H9 (cell line): ENCODE data around the gene CACNA2D3. TPM values are rescaled to one million over a fixed set of nuclear protein-coding genes. Genes with fewer than 3 reads are reported as not detected.

Experiments
- DNase-seq: peaks from one replicate; pipeline ENCODE4 v3.0.0-alpha.2; 2017
- H2AFZ ChIP-seq: one replicate; pipeline ENCODE4 v1.6.1; 2013; ENCODE audit warnings: mild to moderate bottlenecking, low read length, control low read depth, moderate library complexity
- H2AK5ac ChIP-seq: 2 replicates; pipeline ENCODE4 v1.6.1; 2013; ENCODE audit warnings: low read length, control low read depth, mixed read lengths; ENCODE audit not compliant: insufficient read length
- H2BK120ac ChIP-seq: one replicate; pipeline ENCODE4 v1.6.1; 2013; ENCODE audit warnings: low read depth, mild to moderate bottlenecking, low read length, control low read depth, inconsistent platforms; ENCODE audit not compliant: poor library complexity, severe bottlenecking
- H2BK12ac ChIP-seq: 2 replicates; pipeline ENCODE4 v1.6.1; 2013; ENCODE audit warnings: low read length, control low read depth, mixed read lengths, low read depth; ENCODE audit not compliant: insufficient read length
- H2BK15ac ChIP-seq: 2 replicates; pipeline ENCODE4 v1.6.1; 2013; ENCODE audit warnings: low read depth, low read length, control low read depth
- H2BK20ac ChIP-seq: one replicate; pipeline ENCODE4 v1.6.1; 2013; ENCODE audit warnings: low read depth, mild to moderate bottlenecking, low read length, control low read depth, inconsistent platforms; ENCODE audit not compliant: poor library complexity, severe bottlenecking
- H2BK5ac ChIP-seq: 2 replicates; pipeline ENCODE4 v1.6.1; 2013; ENCODE audit warnings: low read length, control low read depth, mixed read lengths; ENCODE audit not compliant: insufficient read length
- H3K14ac ChIP-seq: 2 replicates; pipeline ENCODE4 v1.6.1; 2013; ENCODE audit warnings: low read length, control low read depth; ENCODE audit not compliant: insufficient read depth
- H3K18ac ChIP-seq: 2 replicates; pipeline ENCODE4 v1.6.1; 2013; ENCODE audit warnings: low read depth, mild to moderate bottlenecking, mixed read lengths, low read length, control low read depth; ENCODE audit not compliant: insufficient read length
- H3K23ac ChIP-seq: 2 replicates; pipeline ENCODE4 v1.6.1; 2013; ENCODE audit warnings: low read length, control low read depth, mixed read lengths, low read depth; ENCODE audit not compliant: insufficient read length
- H3K23me2 ChIP-seq: 2 replicates; pipeline ENCODE4 v1.6.1; 2013; ENCODE audit warnings: low read depth, mild to moderate bottlenecking, mixed read lengths, low read length, control low read depth; ENCODE audit not compliant: insufficient read length, poor library complexity, severe bottlenecking
- H3K27ac ChIP-seq: 2 replicates; pipeline ENCODE4 v1.5.1; 2013; ENCODE audit warnings: low read length, control low read depth, mixed read lengths, low read depth; ENCODE audit not compliant: insufficient read length
- H3K27me3 ChIP-seq: 2 replicates; pipeline ENCODE4 v1.6.1; 2013; ENCODE audit warnings: low read length, control low read depth, inconsistent platforms; ENCODE audit not compliant: insufficient read depth
- H3K4ac ChIP-seq: 2 replicates; pipeline ENCODE4 v1.6.1; 2013; ENCODE audit warnings: low read depth, mild to moderate bottlenecking, control low read depth, inconsistent platforms, low read length, moderate library complexity
- H3K4me1 ChIP-seq: 2 replicates; pipeline ENCODE4 v1.6.1; 2013; ENCODE audit warnings: low read length, control low read depth, inconsistent platforms; ENCODE audit not compliant: insufficient read depth
- H3K4me2 ChIP-seq: 2 replicates; pipeline ENCODE4 v1.6.1; 2013; ENCODE audit warnings: low read length, control low read depth, mixed read lengths; ENCODE audit not compliant: insufficient read length, insufficient read depth
- H3K56ac ChIP-seq: 2 replicates; pipeline ENCODE4 v1.6.1; 2013; ENCODE audit warnings: low read depth, mild to moderate bottlenecking, mixed read lengths, low read length, control low read depth; ENCODE audit not compliant: insufficient read length
- H3K79me1 ChIP-seq: 2 replicates; pipeline ENCODE4 v1.6.1; 2013; ENCODE audit warnings: low read depth, mild to moderate bottlenecking, moderate library complexity, low read length, control low read depth, inconsistent platforms; ENCODE audit not compliant: insufficient read depth, poor library complexity, severe bottlenecking
- H3K79me2 ChIP-seq: 2 replicates; pipeline ENCODE4 v1.6.1; 2013; ENCODE audit warnings: low read length, control low read depth, inconsistent platforms; ENCODE audit not compliant: insufficient read depth
- H3K9ac ChIP-seq: 2 replicates; pipeline ENCODE4 v1.6.1; 2013; ENCODE audit warnings: low read length, control low read depth, mixed read lengths; ENCODE audit not compliant: insufficient read length; ENCODE audit errors: extremely low read depth
- H3K9me3 ChIP-seq: one replicate; pipeline ENCODE4 v1.6.1; 2013; ENCODE audit warnings: low read depth, low read length, inconsistent platforms; ENCODE audit not compliant: control insufficient read depth
- H3T11ph ChIP-seq: one replicate; pipeline ENCODE4 v1.6.1; 2013; ENCODE audit warnings: mild to moderate bottlenecking, low read length, control low read depth, inconsistent platforms
- H4K20me1 ChIP-seq: one replicate; pipeline ENCODE4 v1.6.1; 2013; ENCODE audit not compliant: control insufficient read depth, insufficient read length, insufficient read depth
- H4K5ac ChIP-seq: 2 replicates; pipeline ENCODE4 v1.6.1; 2013; ENCODE audit warnings: low read depth, mild to moderate bottlenecking, mixed read lengths, low read length, control low read depth; ENCODE audit not compliant: insufficient read length
- H4K8ac ChIP-seq: replicated peaks from 2 replicates; pipeline ENCODE4 v1.6.1; 2013; ENCODE audit warnings: low read length, control low read depth, mixed read lengths, low read depth; ENCODE audit not compliant: insufficient read length
- H4K91ac ChIP-seq: 2 replicates; pipeline ENCODE4 v1.6.1; 2013; ENCODE audit warnings: low read depth, mild to moderate bottlenecking, moderate library complexity, mixed read lengths, low read length, control low read depth; ENCODE audit not compliant: insufficient read length
- H3K27ac Mint-ChIP-seq, 3 experiments: 2 replicates in 2 of 3; 3 replicates in 1 of 3; pipeline ENCODE4 v1.8.0; 2020 to 2021; ENCODE audit warnings: mixed read lengths in 3 of 3, mild to moderate bottlenecking in 1 of 3, moderate library complexity in 1 of 3
- H3K27me3 Mint-ChIP-seq: 2 replicates; pipeline ENCODE4 v1.8.0; 2021; ENCODE audit warnings: low read depth, mild to moderate bottlenecking, moderate library complexity, mixed read lengths
- H3K36me3 Mint-ChIP-seq, 3 experiments: 2 replicates in 2 of 3; 3 replicates in 1 of 3; pipeline ENCODE4 v1.8.0; 2020 to 2021; ENCODE audit warnings: low read depth in 3 of 3, mixed read lengths in 3 of 3; ENCODE audit not compliant: insufficient read depth in 1 of 3
- H3K4me1 Mint-ChIP-seq, 2 experiments: 2 replicates each; pipeline ENCODE4 v1.8.0; 2020; ENCODE audit warnings: mixed read lengths in 2 of 2
- H3K4me3 Mint-ChIP-seq, 2 experiments: 2 replicates in 1 of 2; 3 replicates in 1 of 2; pipeline ENCODE4 v1.8.0; 2020 to 2021; ENCODE audit warnings: mild to moderate bottlenecking in 2 of 2, mixed read lengths in 2 of 2, moderate library complexity in 1 of 2
- H3K9me3 Mint-ChIP-seq, 2 experiments: 2 replicates in 1 of 2; 3 replicates in 1 of 2; pipeline ENCODE4 v1.8.0; 2020; ENCODE audit warnings: mild to moderate bottlenecking in 2 of 2, mixed read lengths in 2 of 2, moderate library complexity in 1 of 2
- WGBS: extraction: QIAGEN DNeasy Blood & Tissue Kit; methylation state at CpG from one replicate; pipeline ENCODE4 v1.1.7; 2013; ENCODE audit warnings: missing lambda C conversion rate, low lambda C conversion rate, mixed read lengths; ENCODE audit not compliant: insufficient read length; ENCODE audit errors: extremely low coverage; 5-methylcytosine and 5-hydroxymethylcytosine counted together
- total RNA-seq: library from RNA; stranded (reverse); gene quantifications from 2 replicates; pipeline ENCODE4 v1.2.1, GENCODE V29; 2021
- TF ChIP-seq, protein P1 (sequence below): fragments of 200-600 bp; sonication (generic); conservative IDR thresholded peaks from 3 replicates; pipeline ENCODE4 v1.8.0; 2021; ENCODE audit warnings: antibody characterized with exemption, mild to moderate bottlenecking

Gene CACNA2D3
- total RNA-seq, 1 experiment from 2014 or later: 3.2 TPM

DNA sequence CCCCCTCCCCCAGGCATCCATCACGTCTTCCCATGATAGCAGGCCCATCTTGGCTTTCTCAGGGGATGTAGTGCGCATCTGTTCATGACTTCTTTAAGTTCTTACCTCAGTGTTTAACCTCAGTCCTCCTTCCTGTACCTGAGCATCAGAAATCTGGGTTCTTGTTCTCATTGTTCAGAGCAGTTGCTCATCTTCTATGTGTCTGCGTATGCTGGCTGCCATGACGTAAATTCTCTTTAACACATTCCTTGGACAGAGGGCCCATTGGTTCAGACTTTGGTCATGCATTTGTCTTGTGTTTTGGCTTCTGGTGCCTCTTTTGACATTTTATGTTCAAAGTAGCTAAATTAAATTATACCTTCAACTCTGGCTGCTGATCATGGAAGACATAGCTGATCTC lies 227.3 kb downstream of the CACNA2D3 start:
- no peaks in the 10 kb centered on the region for H3K27me3 ChIP-seq
- H3K36me3 Mint-ChIP-seq: no peaks in the 10 kb centered on the region
- no peaks in the 10 kb centered on the region for H3K79me1 ChIP-seq
- WGBS: no CpG with 5 or more reads among the region's 4 CpGs
- H3K9me3 ChIP-seq: no peaks in the 10 kb centered on the region
- no peak overlapping the region for H3K27ac ChIP-seq
- TF ChIP-seq, protein P1, sequence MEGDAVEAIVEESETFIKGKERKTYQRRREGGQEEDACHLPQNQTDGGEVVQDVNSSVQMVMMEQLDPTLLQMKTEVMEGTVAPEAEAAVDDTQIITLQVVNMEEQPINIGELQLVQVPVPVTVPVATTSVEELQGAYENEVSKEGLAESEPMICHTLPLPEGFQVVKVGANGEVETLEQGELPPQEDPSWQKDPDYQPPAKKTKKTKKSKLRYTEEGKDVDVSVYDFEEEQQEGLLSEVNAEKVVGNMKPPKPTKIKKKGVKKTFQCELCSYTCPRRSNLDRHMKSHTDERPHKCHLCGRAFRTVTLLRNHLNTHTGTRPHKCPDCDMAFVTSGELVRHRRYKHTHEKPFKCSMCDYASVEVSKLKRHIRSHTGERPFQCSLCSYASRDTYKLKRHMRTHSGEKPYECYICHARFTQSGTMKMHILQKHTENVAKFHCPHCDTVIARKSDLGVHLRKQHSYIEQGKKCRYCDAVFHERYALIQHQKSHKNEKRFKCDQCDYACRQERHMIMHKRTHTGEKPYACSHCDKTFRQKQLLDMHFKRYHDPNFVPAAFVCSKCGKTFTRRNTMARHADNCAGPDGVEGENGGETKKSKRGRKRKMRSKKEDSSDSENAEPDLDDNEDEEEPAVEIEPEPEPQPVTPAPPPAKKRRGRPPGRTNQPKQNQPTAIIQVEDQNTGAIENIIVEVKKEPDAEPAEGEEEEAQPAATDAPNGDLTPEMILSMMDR: no peak
- H3K4ac ChIP-seq: no peak overlapping the region
- H3K4me2 ChIP-seq: no peak overlapping the region
- no peak overlapping the region for H2AK5ac ChIP-seq
- H3K9ac ChIP-seq: no peak overlapping the region
- peaks cover 25 to 32% of the 10 kb centered on the region in 2 experiments for H3K4me1 Mint-ChIP-seq
- no peak overlapping the region for H4K8ac ChIP-seq
- H2BK15ac ChIP-seq: no peak overlapping the region
- no peaks in the 10 kb centered on the region for H3K23me2 ChIP-seq
- no peaks in the 10 kb centered on the region for H3K79me2 ChIP-seq
- H3K56ac ChIP-seq: no peak overlapping the region
- no peak overlapping the region for H3K14ac ChIP-seq
- no peaks in the 10 kb centered on the region; a peak in 2 of 5 replicates for H3K9me3 Mint-ChIP-seq
- peak overlapping the region in 1 of 3 experiments; percentile 28; a peak in 3 of 7 replicates for H3K27ac Mint-ChIP-seq
- no peak overlapping the region for H3K4me3 Mint-ChIP-seq
- no peak overlapping the region for H2AFZ ChIP-seq
- no peak overlapping the region for H3K18ac ChIP-seq
- peaks cover 2% of the 10 kb centered on the region; the same call in 1 of the 2 replicates for H3K4me1 ChIP-seq
- no peak overlapping the region for H3K23ac ChIP-seq
- H2BK120ac ChIP-seq: no peak overlapping the region
- H4K5ac ChIP-seq: no peak overlapping the region
- no peak overlapping the region for H2BK20ac ChIP-seq
- H3K27me3 Mint-ChIP-seq: no peaks in the 10 kb centered on the region
- DNase-seq: no peak
- no peak overlapping the region for H4K91ac ChIP-seq
- H2BK5ac ChIP-seq: no peak overlapping the region
- no peak overlapping the region for H3T11ph ChIP-seq
- no peak overlapping the region for H2BK12ac ChIP-seq
- no peaks in the 10 kb centered on the region for H4K20me1 ChIP-seq
